ENCODE data around the gene C2CD2L.
"Not testable (repeated sequence)": the region's sequence is repeated elsewhere in the genome, so short reads cannot be mapped to it uniquely, and the experiment has no call there.

C2CD2L gene

DNA sequence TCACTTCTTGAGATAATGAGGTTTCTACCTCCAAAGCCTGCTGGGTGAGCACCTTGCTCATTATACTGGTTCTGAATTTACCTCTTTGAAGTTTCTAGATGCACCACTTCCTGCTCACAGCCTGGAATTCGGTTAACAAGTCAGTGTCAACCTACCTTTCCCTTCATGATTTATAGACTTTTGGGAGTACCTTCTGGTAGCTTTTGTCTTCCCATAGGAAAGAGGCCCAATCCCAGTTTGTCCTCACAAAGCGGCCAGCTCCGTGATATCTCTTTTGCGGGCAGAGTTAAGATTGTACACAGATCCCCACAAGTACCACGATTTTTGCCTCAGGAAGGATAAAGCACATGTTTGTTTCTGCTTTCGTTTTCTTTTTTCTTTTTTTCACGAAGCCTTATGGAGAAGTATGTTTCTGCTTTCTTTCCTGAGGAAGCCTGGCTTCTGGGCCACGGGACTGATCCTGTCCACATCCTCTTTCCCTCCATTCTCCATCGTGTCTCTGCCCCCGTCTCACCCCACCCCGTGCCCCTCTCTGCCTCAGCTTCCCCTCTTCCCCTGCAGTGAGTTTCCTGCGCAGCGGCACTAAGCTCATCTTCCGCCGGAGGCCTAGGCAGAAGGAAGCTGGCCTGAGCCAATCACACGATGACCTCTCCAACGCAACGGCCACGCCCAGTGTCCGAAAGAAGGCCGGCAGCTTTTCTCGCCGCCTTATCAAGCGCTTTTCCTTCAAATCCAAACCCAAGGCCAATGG, 8.5 kb downstream of the C2CD2L start:
- DNase-seq (ENCODE audit: low read depth in 3 of 3), result no peak

DNA sequence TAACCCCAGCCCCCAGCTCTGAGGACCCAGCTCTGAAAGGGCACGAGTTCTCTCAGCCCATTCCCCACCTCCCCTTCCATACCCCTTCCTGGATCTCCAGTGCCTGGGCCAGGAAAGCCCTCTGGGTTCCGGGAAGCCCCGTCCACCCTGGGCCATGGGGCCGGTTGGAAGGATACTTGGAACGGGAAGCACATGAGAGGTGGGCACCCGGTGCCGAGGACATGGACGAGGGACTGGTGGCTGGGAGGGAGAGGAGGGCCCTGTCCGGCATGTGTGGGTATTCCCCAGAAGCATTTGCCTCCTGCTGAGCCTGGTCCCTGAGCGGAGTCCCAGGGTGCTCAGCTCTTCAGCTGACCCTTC, 9.1 kb downstream of the C2CD2L start:
- no peak for DNase-seq (ENCODE audit: low read depth in 3 of 3)

DNA sequence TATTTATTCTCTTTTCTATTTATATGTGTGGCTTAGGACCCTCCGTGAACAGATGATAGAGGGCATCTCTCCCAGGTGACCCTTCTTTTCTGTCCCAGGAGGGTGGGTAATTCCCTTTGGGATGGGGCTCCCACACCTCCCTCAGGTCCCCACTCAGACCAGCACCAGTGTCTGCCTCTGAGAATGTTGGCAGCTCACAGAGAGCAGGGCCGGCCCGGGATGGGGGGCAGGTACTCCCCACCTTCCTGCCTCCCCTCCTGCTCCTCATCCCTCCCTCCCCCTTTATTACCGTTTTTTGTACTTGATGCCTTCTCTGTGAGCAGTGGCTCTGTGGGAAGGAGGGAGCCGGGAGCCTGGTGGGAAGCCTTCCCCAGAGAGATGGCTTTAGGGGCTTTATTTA, 9.5 kb downstream of the C2CD2L start:
- no peak for DNase-seq (ENCODE audit: low read depth in 3 of 3)

DNA sequence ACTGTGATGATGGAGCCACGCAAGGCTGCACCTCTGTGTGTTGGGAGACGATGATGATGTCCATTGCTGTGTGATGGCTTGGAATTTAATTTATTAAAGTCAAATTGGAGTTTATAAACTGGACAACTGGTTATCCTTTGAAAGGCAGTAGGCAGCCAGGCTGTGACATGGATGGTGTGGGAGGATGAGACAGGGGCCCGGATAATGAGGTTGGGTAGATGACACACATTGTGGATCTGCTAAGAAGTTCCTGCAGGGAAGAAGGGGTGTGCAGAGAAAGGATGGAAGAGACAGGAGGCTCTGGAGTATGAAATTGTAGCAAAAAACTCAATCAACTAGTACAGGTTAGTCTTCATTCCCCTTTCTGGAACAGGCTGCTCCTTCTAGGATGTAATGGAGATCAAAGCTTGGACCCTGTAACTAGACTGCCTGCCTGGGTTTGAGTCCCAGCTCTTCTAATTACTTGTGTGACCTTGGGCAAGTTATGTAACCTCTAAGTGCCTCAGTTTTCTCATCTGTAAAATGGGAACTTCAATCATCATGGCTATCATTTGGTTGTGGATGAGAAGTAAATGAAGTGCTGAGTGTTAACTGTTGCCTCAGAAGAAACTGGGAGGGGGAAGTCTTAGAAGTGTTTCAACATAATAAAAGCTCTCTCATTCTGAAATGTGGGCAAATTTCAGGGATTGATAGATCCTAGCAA, 10.0 kb downstream of the C2CD2L start:
- no peak for DNase-seq (ENCODE audit: low read depth in 3 of 3)

DNA sequence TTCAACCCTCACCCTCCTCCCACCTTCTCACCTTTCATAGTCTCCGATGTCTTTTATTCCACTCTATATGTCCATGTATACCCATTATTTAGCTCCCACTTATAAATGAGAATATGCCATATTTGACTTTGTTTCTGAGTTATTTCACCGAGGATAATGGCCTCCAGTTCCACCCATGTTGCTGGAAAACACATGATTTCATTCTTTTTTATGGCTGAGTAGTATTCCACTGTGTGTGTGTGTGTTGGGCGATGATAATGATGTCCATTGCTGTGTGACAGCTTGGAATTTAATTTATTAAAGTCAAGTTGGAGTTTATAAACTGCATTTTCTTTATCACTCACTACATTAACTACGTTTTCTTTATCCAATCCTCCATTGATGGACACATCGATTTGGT, 11.1 kb downstream of the C2CD2L start:
- DNase-seq (ENCODE audit: low read depth in 3 of 3), result no peak

DNA sequence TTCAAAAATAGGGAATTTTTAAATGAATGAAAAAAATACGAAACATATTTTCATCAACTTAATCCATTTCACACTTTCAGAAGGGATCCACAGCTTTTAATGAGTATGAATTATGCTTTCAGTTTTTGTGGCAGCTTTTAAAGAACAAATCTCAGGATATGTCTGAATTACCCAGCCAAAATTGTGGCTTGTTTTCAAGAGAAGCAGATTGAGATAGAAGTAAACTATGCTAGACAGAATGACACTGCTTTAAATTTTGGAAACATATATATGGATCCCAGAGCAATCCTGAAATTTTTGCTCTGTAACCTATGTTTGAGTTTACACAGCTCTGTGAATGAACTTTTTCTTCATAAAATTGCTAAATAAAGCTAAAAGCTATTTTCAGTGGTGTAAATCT, 11.8 kb downstream of the C2CD2L start:
- DNase-seq (ENCODE audit: low read depth in 3 of 3), result no peak

DNA sequence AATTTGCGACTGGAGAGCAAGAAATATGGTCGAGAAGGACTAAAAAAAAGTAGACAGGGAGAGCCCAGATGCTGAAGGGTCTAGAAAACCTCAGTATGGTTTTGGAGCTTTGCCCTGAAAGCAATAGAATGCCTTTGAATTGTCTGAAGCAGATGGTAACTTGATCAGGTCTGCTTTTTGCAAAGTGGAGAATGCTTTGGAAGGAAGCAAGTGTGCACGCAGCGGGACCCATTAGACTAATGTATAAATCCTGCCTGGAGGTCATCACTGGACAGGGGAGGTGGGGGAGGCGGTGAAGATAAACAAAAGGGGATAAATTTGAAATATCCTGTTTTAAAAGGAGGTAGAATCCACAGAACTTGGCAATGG, 13.5 kb downstream of the C2CD2L start:
- no peak for DNase-seq (ENCODE audit: low read depth in 3 of 3)

DNA sequence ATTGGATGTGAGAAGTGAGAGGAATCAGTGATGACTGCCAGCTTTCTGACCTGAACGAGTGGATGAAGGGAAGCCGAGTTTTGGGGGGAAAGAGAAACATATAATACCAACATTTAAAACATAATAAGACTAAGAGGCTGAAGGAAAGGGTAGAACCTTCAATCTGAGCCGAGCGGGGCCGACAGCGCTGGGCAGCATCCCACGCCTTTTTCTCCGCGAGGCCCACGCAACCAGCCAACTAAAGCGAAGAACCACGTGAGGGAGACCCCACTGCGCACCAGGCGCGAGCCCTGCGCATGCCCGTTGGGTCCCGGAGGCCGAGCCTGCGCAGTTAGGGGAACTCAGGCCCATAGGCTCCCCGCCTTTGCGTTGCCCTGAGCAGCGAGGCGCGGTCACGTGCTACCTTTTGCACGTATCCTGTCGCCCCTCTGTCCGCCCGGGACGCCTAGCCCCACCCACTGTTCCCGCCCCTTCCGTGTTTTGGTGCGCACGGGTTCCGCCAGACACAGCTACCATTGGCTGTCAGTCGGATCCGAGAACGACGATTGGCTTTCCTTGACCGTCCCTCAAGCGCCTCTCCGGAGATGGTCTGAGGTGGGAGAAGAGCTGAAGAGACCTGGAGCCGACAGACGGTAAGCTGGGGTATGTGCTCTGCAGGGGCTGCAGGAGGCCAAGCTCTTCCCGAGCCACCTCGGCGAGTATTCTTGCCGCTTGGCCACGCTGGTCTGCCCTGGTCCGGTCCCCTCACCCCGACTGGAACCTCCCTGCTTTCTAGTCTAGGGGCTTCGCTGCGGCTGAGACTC, 14.1 kb downstream of the C2CD2L start, which contains the start of gene HINFP:
Gene HINFP (plus strand): TSS at position 573 of the 803 bp plus-strand sequence. CDS start 5,365 bp downstream, outside the sequence.
- DNase-seq (ENCODE audit: low read depth in 3 of 3), result peak; percentile 98 to 100 (median 100)

DNA sequence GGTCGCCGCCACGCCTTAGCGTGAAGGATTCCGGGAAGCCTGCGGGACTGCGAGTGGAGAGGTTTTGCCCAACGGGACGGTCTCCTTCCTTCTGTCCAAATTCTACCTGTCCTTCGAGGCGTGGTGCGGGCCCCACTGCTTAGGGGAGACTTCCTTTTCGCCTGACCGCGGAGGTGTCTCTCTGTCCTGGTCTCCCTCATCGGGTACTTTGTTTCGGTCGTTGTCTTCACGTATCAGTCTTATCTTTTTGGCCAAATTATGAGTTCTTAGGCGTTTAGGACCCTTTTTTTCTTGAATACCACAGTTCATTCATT, 14.6 kb downstream of the C2CD2L start:
- DNase-seq (ENCODE audit: low read depth in 3 of 3), result no peak

DNA sequence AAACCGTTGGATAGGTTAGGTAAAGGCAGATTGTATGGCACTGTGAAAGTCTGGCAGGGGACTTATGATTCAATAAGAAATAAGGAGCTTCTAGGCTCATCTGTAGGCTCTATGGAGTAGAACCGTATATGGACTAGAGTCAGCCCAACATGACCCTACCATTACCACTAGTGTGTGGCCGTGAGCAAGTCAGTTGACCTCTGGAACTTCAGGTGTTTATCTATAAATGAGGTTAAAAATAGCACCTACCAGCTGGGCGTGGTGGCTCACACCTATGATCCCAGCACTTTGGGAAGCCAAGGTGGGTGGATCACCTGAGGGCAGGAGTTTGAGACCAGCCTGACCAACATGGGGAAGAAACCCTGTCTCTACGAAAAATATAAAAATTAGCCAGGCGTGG, 18.7 kb downstream of the C2CD2L start:
- DNase-seq (ENCODE audit: low read depth in 3 of 3), result no peak

DNA sequence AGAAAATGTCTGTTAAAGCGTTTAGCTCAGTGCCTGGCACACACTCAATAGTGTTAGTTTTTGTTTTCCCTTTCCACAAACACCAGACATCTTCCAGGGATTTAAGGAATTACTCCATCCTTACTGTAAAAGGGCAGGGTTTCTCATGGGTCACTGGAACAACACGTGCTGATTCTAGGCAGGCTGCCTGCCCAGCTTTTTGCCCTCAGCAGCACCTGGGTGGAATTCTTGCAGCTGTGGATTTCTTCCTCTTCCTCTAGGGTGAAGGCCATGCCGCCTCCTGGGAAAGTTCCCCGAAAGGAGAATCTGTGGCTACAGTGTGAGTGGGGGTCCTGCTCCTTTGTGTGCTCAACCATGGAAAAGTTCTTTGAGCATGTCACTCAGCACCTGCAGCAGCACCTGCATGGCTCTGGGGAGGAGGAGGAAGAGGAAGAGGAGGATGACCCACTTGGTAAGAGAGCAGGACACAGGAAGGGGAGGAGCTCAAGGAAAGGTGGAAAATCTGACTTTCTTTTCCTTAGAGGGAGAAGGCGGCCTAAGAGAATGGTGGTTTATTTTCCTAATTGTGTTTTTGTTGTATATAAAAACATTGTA, 19.6 kb downstream of the C2CD2L start:
- no peak for DNase-seq (ENCODE audit: low read depth in 3 of 3)

DNA sequence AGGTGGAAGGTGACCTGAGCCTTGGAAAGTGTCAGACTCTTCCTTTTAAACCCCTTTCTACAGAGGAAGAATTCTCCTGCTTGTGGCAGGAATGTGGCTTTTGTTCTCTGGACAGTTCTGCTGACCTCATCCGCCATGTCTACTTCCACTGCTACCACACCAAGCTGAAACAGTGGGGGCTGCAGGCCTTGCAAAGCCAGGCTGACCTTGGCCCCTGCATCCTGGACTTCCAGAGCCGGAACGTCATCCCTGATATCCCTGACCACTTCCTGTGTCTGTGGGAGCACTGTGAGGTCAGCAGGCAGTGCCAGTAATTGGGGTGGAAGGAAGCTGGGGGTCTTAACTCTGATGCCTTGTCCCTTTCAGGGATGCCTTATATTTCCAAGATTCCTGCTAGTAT, 23.5 kb downstream of the C2CD2L start:
- DNase-seq (ENCODE audit: low read depth in 3 of 3), result no peak

DNA sequence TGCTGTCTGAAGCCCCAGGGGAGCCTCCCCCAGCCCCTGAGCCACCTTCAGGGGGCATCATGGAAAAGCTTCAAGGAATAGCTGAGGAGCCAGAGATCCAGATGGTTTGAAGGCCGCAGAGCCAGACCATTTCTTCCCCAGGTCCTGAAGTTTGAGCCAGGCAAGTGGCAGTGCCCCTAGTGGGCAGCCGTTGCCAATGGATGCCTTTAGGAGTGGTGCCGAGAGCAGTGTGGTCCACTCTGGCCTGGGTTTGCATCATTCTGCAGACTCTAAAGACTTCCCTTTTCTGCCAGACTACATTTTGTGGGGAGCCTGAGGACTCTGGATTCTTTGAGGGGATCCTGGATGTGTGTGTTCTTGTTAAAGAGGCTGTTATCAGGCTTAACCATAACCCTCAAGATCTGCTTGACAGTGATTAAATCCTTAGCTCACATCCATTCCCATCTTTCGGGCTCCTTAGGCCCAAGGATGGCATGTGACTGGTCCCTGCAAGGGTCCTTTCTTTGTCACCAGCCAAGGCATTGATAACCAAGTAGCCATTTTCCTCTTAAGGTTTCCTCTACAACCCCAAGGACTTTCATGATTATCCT, 27.3 kb downstream of the C2CD2L start:
- no peak for DNase-seq (ENCODE audit: low read depth in 3 of 3)

DNA sequence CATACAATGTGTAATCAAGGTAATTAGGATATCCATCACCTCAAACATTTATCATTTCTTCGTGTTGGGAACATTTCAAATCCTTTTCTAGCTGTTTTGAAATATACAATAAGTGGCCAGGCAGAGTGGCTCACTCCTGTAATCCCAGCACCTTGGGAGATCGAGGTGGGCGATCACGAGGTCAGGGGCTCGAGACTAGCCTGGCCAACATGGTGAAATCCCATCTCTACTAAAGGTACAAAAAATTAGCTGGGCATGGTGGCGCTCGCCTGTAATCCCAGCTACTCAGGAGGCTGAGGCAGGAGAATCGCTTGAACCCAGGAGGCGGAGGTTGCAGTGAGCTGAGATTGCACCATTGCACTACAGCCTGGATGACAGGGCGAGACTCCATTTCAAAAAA, 32.1 kb downstream of the C2CD2L start:
- not testable (repeated sequence) for DNase-seq (ENCODE audit: low read depth in 3 of 3)

DNA sequence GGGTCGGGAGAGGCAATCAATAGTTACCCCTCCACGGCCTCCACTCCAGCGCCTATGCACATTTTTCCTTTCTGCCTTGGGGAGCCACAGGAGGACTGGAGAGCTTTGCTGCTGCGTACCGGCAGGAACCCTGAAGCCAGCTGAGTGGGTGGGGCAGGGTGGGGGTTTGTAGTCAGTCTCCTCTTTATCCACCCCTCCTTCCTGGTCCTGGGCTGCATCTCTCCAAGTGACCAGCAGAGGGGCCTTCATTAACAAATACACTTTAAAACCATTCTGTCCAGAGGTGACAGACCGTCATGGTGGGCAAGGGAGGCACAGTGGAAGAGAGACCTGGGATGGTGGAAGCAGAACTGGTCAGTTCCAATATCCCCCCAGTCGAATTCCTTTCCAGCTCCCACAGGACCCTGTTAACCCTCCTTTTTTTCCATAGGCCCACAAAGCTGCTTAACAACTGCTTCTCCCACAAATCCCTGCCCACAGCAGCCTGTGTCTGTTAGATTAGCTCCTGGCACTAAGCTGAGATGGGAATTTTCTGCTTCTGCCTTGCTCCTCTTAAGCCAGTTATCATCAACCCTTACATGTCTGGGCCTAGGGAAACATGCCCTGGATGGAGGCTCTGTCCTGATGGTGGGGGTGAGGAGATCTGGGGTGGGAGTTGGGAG, 37.8 kb downstream of the C2CD2L start:
- DNase-seq (ENCODE audit: low read depth in 3 of 3), result no peak

DNA sequence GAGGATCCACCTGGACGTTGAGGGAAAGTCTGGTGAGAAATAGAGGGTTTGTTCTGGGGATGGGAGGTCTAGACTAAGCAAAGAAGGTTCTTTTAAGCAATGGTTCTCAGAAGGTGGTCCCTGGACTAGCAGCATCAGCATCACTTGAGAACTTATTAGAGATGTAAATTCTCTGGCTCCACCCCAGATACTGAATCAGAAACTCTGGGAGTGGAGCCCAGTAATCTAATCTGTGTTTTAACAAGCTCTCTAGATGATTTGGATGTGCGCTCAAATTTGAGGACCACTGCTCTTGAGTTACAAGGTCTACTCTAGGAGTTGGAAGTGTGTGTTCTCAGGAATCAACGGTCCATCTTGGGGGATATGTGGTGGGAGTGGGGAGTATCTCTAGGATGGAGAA, 38.4 kb downstream of the C2CD2L start:
- no peak for DNase-seq (ENCODE audit: low read depth in 3 of 3)

DNA sequence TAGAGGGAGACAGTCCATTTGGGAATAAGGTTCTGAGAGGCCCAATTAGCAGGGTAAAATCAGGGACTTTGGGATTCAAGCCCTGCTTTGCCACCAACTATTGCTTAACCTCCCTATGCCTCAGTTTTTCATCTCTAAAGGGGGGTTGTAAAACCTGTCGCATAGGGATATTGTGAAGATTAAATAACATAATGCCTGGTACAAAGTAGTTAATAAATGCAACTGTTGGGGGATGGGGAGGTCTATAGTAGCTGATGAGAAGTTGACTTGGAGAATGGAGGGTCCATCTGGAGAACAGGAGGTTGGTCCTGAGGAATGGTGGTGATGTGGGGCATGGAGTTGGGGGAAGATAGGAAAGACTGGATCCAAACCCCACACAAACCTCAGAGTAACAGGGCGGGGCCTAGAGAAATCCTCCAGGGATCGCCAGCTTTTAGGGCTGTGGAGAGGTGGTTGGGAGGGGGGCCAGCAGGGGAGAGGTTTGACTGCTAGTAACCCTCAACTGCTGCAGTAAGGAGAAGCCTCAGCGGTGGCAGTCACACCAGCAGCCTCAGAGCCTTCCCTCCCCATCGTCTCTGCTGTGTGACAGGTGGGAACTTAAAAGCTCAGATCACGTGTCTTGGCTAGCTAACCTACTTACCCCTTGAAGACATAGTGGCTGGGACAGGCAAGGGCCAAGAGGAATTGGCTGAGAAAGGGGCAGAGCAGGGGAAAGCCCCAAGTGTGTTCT, 40.6 kb downstream of the C2CD2L start:
- no peak for DNase-seq (ENCODE audit: low read depth in 3 of 3)

DNA sequence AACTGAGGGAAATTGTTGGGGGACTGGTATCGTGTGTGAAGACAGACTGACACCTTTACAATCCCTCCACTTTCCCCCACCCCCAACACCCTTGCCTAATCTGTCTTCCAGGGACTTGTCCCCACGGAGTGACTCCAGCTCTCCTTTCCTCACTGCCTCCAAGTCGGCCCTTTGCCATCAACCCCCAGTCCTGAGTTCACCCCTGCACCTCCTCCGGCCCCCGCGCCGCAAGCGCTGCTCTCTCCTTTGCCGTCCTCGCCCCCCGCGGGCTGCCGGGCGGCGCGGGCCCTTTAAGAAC, 41.5 kb downstream of the C2CD2L start:
- DNase-seq (ENCODE audit: low read depth in 3 of 3), result no peak

DNA sequence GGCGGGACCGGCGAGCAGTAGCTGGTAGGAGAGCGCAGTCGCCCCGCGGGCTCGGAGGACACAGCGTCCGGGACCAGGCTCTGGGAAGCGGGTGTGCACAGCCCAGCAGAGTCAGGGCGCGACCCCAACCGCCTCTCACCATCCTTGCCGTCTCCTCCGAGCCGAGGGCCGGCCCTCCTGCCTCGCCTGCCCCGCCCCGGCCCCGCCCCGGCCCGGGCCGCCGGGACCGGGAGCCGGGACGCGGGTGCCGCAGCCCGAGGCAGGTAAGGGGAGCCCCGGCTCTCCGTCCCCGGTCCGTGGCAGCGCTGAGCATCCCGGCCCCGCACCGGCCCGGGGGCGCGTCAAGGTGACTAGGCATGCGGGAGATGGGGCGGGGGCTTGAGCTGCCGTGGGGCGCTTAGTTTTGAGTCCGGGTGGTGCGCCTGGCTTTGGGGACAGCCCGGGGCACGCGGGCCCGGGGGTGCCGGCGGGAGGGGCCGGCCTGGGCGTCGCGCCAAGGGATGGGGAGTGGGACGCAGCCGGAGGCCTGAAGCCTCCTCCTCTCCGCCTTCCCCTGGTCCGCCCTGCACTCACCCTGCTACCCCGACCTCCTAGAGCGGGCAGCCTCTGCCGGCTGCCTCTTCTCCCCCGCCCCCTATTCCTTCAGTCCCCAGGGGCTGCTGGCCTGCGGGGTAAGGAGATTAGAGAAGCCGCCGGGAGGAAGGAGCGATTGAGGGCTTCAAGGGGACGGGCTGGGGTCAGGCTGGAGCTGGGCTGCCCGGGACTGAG, 42.1 kb downstream of the C2CD2L start, which contains the start of gene ABCG4:
Gene ABCG4 (plus strand): TSS at position 35 of the 768 bp plus-strand sequence. CDS start 914 bp downstream, outside the sequence.
- DNase-seq (ENCODE audit: low read depth in 3 of 3), result peak in 1 of 3 experiments; percentile 23

DNA sequence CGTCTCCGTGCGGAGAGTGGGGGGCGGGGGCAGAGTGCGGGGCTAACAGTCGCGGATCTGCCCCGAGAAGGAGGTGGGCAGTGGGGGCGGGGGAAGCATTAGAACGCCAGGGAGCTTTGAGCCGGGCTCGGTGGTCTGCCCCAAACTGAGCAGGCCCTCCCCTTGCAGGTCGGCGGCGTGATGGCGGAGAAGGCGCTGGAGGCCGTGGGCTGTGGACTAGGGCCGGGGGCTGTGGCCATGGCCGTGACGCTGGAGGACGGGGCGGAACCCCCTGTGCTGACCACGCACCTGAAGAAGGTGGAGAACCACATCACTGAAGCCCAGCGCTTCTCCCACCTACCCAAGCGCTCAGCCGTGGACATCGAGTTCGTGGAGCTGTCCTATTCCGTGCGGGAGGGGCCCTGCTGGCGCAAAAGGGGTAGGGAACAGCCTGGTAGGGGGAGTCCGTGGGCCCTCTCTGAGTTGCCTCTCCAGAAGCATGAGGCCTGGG, 42.7 kb downstream of the C2CD2L start:
- no peak for DNase-seq (ENCODE audit: low read depth in 3 of 3)

Measured in stimulated activated CD4-positive, alpha-beta T cell treated with anti-CD3 and anti-CD28 coated beads, TNF-alpha, amount 100 ng/mL, for 4 hours (primary cell).